LHCN-M2 (cell line): ENCODE results near the gene NDUFB2. TPM values are rescaled to one million over a fixed set of nuclear protein-coding genes. Genes with fewer than 3 reads are reported as not detected.
"Not testable (repeated sequence)": the region's sequence is repeated elsewhere in the genome, so short reads cannot be mapped to it uniquely, and the experiment has no call there.

Experiments
- DNase-seq: peaks from one replicate; pipeline ENCODE4 v3.0.0-alpha.2; 2012; ENCODE audit warnings: low read depth
- total RNA-seq: library from RNA; depleted of rRNA; stranded (reverse); fragments of >200 nt; gene quantifications from 2 replicates; pipeline ENCODE4 v1.2.3, GENCODE V29; 2014

The NDUFB2 gene
- total RNA-seq, 1 experiment from 2014 or later, result 488 TPM

GRCh38 chr7:140672382-140673062 is 24.0 kb upstream of the NDUFB2 start, which contains the start of gene ADCK2:
TSS of gene ADCK2 (plus strand) at chr7:140672945. CDS start at chr7:140673331, 386 bp downstream.
- DNase-seq, result no peak

GRCh38 chr7:140673063-140673773 is 23.3 kb upstream of the NDUFB2 start:
- DNase-seq, result peak; percentile 20

GRCh38 chr7:140673774-140674155 is 22.7 kb upstream of the NDUFB2 start:
- no peak for DNase-seq

GRCh38 chr7:140674356-140674800 is 22.1 kb upstream of the NDUFB2 start:
- no peak for DNase-seq

DNA sequence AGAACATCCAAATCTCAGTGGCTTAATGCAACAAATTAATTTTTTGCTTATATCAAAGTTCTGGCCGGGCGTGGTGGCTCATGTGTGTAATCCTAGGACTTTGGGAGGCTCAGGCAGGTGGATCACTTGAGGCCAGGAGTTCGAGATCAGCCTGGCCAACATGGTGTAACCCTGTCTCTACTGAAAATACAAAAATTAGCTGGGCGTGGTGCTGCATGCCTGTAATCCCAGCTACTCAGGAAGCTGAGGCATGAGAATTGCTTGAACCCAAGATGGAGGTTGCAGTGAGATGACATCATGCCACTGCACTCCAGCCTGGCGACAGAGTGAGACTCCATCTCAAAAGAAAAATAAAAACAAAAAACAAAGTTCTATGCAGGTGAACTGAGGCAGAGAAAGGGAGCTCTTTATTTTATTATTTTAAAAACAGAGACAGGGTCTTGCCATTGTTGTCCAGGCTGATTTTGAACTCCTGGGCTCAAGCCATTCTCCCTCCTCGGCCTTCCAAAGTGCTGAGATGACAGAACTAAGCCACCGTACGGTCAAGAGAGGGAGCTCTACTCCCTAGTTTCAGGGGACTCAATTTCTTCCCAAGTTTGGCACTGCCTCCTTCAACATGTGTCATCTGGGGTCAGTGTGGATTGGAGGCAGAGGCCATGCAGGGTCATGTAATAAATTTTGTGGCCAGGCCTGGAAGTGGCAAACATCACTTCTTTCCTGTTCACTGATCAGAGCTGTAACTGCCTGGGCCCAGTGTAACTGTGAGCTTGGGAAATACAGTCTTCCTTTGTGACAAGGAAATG is 21.4 kb upstream of the NDUFB2 start:
- peak; percentile 85 for DNase-seq

GRCh38 chr7:140675726-140676125 is 20.8 kb upstream of the NDUFB2 start:
- no peak for DNase-seq

DNA sequence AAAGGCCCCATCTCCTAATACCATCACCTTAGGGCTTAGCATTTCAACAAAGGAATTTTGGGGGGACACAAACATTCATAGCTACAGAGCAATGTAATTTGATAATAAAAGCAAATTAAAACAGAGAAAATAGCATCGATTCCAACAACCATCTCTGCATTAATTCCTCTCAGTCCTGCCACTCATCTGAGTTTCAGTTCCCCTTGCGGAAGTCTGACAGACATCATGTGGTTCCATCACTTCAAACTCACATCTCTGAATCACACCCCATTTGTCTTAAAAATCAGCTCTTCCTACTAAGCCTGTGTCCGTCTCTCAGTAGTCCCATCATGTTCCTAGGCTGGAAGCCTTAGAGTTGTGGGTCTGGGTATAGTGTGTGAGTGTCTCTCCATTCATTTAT is 20.2 kb upstream of the NDUFB2 start:
- DNase-seq, result no peak

DNA sequence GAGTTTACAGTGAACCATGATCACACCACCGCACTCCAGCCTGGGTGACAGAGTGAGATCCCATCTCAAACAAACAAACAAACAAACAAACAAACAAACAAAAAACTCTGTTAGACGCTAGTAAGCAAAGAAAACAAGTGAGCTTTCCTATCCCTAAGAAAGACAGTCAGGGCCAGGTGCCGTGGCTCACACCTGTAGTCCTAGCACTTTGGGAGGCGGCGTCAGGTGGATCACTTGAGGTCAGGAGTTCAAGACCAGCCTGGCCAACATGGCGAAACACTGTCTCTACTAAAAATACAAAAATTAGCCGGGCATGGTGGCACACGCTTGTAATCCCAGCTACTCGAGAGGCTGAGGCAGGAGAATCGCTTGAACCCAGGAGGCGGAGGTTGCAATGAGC is 19.6 kb upstream of the NDUFB2 start:
- DNase-seq, result not testable (repeated sequence)

GRCh38 chr7:140677496-140677895 is 19.0 kb upstream of the NDUFB2 start:
- DNase-seq, result no peak

DNA sequence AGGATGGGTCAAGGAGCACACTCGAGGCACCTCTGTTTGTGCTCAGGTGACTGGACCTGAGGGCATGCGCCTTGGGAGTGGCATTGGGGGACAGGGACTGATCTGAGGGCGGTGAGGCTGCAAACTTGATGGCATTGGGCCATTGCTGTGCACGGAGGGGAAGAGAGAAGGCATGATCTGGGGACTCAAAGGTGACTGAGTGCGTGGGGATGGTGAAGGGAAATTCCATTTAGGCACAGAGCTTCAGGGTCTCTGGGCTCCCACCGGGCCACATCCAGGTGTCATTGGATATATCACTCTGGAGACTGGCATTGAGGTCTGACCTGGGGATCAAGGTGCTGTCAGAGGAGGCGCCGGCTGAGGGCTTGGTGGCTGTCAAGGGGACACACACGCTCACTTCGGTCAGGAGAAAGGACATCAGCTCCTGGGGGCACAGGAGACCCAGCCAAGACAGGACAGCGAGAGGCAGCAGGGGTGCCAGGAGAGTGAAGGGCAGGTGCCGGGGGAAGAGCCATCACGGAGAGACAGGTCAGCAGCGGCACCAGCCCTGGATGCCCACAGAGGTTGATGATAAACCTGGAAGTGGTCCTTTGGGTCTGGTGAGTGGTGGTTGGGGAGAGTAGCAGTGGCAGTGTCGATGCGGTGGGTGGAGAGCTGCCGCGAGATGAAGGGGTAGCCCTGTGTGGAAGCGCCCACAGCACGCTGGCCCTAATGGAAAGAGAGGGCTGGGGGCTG is 18.3 kb upstream of the NDUFB2 start:
- no peak for DNase-seq

- no peak for DNase-seq
These were observed 17.7 kb upstream of the NDUFB2 start for GRCh38 chr7:140678816-140679130.

DNA sequence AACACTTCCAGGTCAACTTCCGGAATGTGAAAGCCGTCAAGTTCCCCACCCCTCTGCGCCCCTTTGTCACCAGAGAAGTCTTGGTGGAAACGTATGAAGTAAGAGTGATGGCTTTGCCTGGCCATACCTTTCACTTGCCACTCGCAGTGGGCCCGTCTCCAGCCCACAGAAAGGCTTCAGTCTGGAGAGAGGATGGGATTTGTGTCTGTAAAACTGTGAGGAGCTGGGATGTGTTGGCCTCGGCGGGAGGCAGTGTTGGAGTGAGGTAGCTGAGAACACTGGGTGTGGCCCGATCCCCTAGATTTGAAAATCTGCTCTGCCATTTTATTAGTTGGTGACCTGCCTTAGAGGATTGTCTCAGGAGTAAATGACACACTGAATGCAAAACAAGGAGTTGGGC is 17.3 kb upstream of the NDUFB2 start:
- DNase-seq, result no peak

- no peak for DNase-seq
These were observed 15.6 kb upstream of the NDUFB2 start for GRCh38 chr7:140680886-140681285.

GRCh38 chr7:140681766-140682165 is 14.7 kb upstream of the NDUFB2 start:
- no peak for DNase-seq

DNA sequence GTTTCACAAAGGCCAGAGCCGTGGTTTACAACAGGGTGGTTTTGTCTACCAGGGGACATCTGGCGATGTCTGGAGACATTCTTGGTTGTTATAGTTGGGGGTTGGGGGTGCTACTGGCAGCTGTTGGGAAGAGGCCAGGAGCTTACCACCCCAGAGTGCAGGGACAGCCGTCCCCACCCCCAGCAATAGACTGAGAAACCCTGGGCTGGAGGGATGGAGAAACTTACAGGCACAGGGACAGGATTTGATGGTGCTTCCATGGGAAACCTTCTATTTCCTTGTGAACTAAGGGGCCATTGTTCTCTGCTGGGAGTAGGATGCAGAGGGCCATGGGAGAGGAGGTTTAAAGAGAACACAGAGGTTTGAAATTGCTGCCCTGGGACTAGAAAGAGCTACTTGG is 12.9 kb upstream of the NDUFB2 start:
- DNase-seq, result no peak

DNA sequence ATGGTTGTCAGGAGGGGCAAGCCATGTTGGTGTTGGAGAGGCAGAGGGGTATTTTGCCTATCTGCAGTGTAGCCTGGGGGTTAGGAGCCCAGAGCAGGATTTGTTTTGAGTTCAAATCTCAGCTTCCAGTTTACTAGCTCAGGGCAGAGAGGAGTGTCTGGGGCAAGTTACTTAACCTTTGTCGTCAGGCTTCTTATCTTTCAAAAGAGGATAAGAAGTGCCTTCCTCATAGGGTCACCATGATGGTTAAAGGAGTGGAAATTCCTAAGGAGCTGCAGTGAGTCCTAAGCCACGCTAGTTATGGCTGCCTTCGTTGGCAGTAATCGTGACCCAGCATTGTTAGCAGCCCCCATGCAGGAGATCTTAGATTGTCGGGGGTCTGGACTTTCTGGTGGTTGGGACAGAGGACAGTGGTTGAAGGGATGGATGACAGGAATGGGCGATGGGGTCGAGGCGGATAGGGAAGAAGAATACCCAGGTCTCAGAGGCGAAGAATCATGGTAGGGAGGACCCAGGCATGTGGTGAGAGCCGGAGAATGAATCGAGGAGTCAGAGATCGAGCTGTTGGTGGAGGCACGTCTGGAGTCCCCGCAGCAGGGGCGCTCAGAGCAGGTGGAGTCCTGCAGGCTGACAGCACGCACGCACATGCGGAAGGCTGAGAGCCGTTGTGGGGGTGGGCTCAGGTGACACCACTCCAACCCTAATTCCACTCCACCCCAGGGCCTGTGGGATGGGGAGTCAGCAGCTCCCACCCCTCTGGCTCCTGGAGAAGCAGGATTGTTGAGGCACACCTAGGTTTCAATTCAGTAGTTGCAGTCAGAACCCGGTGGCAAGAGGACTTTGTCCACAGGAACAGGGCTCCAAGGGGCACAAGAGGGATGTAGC is 12.2 kb upstream of the NDUFB2 start:
- no peak for DNase-seq

GRCh38 chr7:140685407-140686087 is 11.0 kb upstream of the NDUFB2 start:
- no peak for DNase-seq

DNA sequence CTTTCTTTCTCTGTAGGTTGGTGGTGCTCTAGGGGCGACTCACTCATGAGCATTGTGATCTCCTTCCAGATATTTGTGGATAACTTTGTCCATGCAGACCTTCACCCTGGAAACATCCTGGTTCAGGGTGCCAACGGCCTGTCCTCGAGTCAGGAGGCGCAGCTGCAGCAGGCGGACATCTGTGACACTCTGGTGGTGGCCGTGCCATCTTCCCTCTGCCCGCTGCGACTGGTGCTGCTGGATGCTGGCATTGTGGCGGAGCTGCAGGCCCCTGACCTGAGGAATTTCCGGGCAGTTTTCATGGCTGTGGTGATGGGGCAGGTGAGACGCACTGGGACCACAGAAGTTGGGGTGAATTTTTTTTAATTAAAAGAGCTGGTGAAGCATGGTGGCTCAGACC is 9.6 kb upstream of the NDUFB2 start:
- no peak for DNase-seq

GRCh38 chr7:140688341-140688740 is 8.2 kb upstream of the NDUFB2 start:
- no peak for DNase-seq
